SK-N-SH (cell line): ENCODE data around the gene PPP1R12A. TPM values are rescaled to one million over a fixed set of nuclear protein-coding genes. Genes with fewer than 3 reads are reported as not detected.

Experiments
- CTCF ChIA-PET: fragments of 300-600, 350-600 bp; formaldehyde crosslinking; extraction: SDS; loops from one replicate; lab custom pipeline; 2021; lab: Yijun Ruan, JAX
- POLR2A ChIA-PET: fragments of 350-600 bp; sonication (Branson Sonifier 250); formaldehyde crosslinking; extraction: SDS; loops from one replicate; lab custom pipeline; 2020; ENCODE audit warnings: antibody characterized with exemption, inconsistent platforms; lab: Yijun Ruan, JAX
- DNase-seq: peaks from one replicate; pipeline ENCODE4 v3.0.0; 2012
- H2AFZ ChIP-seq: fragments of 200-600 bp; sonication (generic); 2 replicates; pipeline ENCODE4 v1.8.1; 2016; ENCODE audit warnings: antibody characterized with exemption, mild to moderate bottlenecking, low read depth
- H3F3A ChIP-seq: fragments of 200-600 bp; sonication (generic); replicated peaks from 2 replicates; pipeline ENCODE3; 2016; ENCODE audit warnings: antibody characterized with exemption, mild to moderate bottlenecking; ENCODE audit not compliant: insufficient read depth
- H3K27ac ChIP-seq, 2 experiments: fragments of 200-500 bp in 1 of 2; fragments of 200-600 bp in 1 of 2; sonication (Bioruptor generic) in 1 of 2; sonication (generic), shearing (Covaris generic) in 1 of 2; 2 replicates each; pipeline versions ENCODE4 v1.5.1 to v1.6.1; 2014 to 2016; ENCODE audit warnings: low read depth in 2 of 2, inconsistent platforms in 1 of 2, low read length in 1 of 2, mild to moderate bottlenecking in 1 of 2, mixed read lengths in 1 of 2
- H3K27me3 ChIP-seq: fragments of 200-600 bp; sonication (generic), shearing (Covaris generic); 2 replicates; pipeline ENCODE4 v1.6.1; 2016; ENCODE audit warnings: mixed run types; ENCODE audit not compliant: insufficient read depth
- H3K36me3 ChIP-seq, 2 experiments: fragments of 200-500 bp in 1 of 2; fragments of 200-600 bp in 1 of 2; sonication (Bioruptor generic) in 1 of 2; sonication (generic) in 1 of 2; replicated peaks in 1 of 2; 2 replicates each; pipeline versions ENCODE3 to v1.5.1; 2014 to 2016; ENCODE audit warnings: low read length in 1 of 2, mild to moderate bottlenecking in 1 of 2; ENCODE audit not compliant: insufficient read depth in 2 of 2, control insufficient read depth in 1 of 2
- H3K4me1 ChIP-seq, 2 experiments: fragments of 200-500 bp in 1 of 2; fragments of 200-600 bp in 1 of 2; sonication (Bioruptor generic) in 1 of 2; sonication (generic), shearing (Covaris generic) in 1 of 2; 2 replicates each; pipeline versions ENCODE4 v1.5.1 to v1.6.1; 2014 to 2016; ENCODE audit warnings: low read depth in 1 of 2, low read length in 1 of 2, mixed run types in 1 of 2; ENCODE audit not compliant: insufficient read depth in 2 of 2, control insufficient read depth in 1 of 2
- H3K4me2 ChIP-seq: fragments of 200-600 bp; sonication (generic), shearing (Covaris generic); 2 replicates; pipeline ENCODE4 v1.6.1; 2017; ENCODE audit warnings: mixed run types
- H3K4me3 ChIP-seq, 2 experiments: fragments of 200-500 bp in 1 of 2; fragments of 200-600 bp in 1 of 2; sonication (Bioruptor generic) in 1 of 2; sonication (generic), shearing (Covaris generic) in 1 of 2; 2 replicates each; pipeline versions ENCODE4 v1.5.1 to v1.8.1; 2014 to 2016; ENCODE audit warnings: low read depth in 2 of 2, inconsistent platforms in 1 of 2, low read length in 1 of 2, mild to moderate bottlenecking in 1 of 2, mixed read lengths in 1 of 2, moderate library complexity in 1 of 2
- H3K79me2 ChIP-seq: fragments of 200-600 bp; sonication (generic); 2 replicates; pipeline ENCODE4 v1.8.1; 2017; ENCODE audit warnings: mild to moderate bottlenecking; ENCODE audit not compliant: insufficient read depth
- H3K9ac ChIP-seq: fragments of 200-600 bp; sonication (generic); 2 replicates; pipeline ENCODE4 v1.6.1; 2017; ENCODE audit warnings: mixed run types
- H3K9me2 ChIP-seq: fragments of 200-600 bp; sonication (generic); 2 replicates; pipeline ENCODE4 v1.6.1; 2017; ENCODE audit warnings: mixed run types
- H3K9me3 ChIP-seq: fragments of 200-600 bp; sonication (generic); 2 replicates; pipeline ENCODE4 v1.6.1; 2017; ENCODE audit warnings: mixed run types, mild to moderate bottlenecking, moderate library complexity
- H4K20me1 ChIP-seq: fragments of 200-600 bp; sonication (generic); 2 replicates; pipeline ENCODE4 v1.6.1; 2017; ENCODE audit warnings: mild to moderate bottlenecking, mixed run types; ENCODE audit not compliant: insufficient read depth
- CHD2 ChIP-seq: fragments of 150-350 bp; IDR thresholded peaks from 2 replicates; pipeline ENCODE4 v1.6.1; 2018; ENCODE audit warnings: low read length; ENCODE audit not compliant: partially characterized antibody
- FOSL2 ChIP-seq: IDR thresholded peaks from 2 replicates; pipeline ENCODE4 v1.4.0; 2012; ENCODE audit warnings: low read depth, mild to moderate bottlenecking, moderate library complexity, borderline replicate concordance
- FOXJ3 ChIP-seq: sonication (generic); formaldehyde crosslinking; IDR thresholded peaks from 2 replicates; pipeline ENCODE4 v1.5.1; 2020; ENCODE audit warnings: mild to moderate bottlenecking, missing genetic modification reagents
- FOXM1 ChIP-seq: IDR thresholded peaks from 2 replicates; pipeline ENCODE4 v1.4.0; 2012; ENCODE audit warnings: low read depth, mild to moderate bottlenecking
- MXI1 ChIP-seq: IDR thresholded peaks from 2 replicates; pipeline ENCODE4 v1.6.1; 2012; ENCODE audit warnings: mild to moderate bottlenecking, low read depth, low read length, improper control_type of control experiment
- RAD21 ChIP-seq: IDR thresholded peaks from 2 replicates; pipeline ENCODE4 v1.6.1; 2012; ENCODE audit warnings: mild to moderate bottlenecking, low read length
- RCOR1 ChIP-seq: fragments of 150-350 bp; IDR thresholded peaks from 2 replicates; pipeline ENCODE4 v1.6.1; 2017; ENCODE audit warnings: antibody characterized with exemption, low read length
- SIN3A ChIP-seq: IDR thresholded peaks from 2 replicates; pipeline ENCODE4 v1.6.1; 2012; ENCODE audit warnings: low read depth, mild to moderate bottlenecking, low read length, moderate library complexity, borderline replicate concordance
- SMC3 ChIP-seq: IDR thresholded peaks from 2 replicates; pipeline ENCODE4 v1.6.1; 2012; ENCODE audit warnings: low read depth, low read length, improper control_type of control experiment
- TCF12 ChIP-seq: IDR thresholded peaks from 2 replicates; pipeline ENCODE4 v1.4.0; 2012
- WGBS: methylation state at CpG from one replicate; pipeline ENCODE4 v1.1.6; 2017; ENCODE audit warnings: low lambda C conversion rate; 5-methylcytosine and 5-hydroxymethylcytosine counted together
- polyA plus RNA-seq, 3 experiments: library from polyadenylated mRNA; depleted of rRNA; stranded (reverse); fragments of >200 nt; gene quantifications; 2 replicates each; pipeline ENCODE4 v1.2.3, GENCODE V29; 2012
- TF ChIP-seq, protein P1 (sequence below): IDR thresholded peaks from 2 replicates; pipeline ENCODE4 v1.6.1; 2012; ENCODE audit warnings: mild to moderate bottlenecking, low read depth, low read length, moderate library complexity
- TF ChIP-seq, protein P2 (sequence below): IDR thresholded peaks from 2 replicates; pipeline ENCODE4 v1.4.0; 2012; ENCODE audit warnings: low read depth, borderline replicate concordance
- TF ChIP-seq, protein P3 (sequence below): fragments of 150-350 bp; IDR thresholded peaks from 2 replicates; pipeline ENCODE4 v1.6.1; 2016; ENCODE audit warnings: mild to moderate bottlenecking, low read depth, low read length
- TF ChIP-seq, protein P4 (sequence below): IDR thresholded peaks from 2 replicates; pipeline ENCODE4 v1.4.0; 2012; ENCODE audit warnings: low read depth
- TF ChIP-seq, protein P5 (sequence below): fragments of 150-350 bp; IDR thresholded peaks from 2 replicates; pipeline ENCODE4 v1.6.1; 2017; ENCODE audit warnings: antibody characterized with exemption, low read length, low read depth, borderline replicate concordance

PPP1R12A gene
- polyA plus RNA-seq, 1 of the 3 experiments (the other 2 are of a cell fraction) = 26.0 TPM

DNA sequence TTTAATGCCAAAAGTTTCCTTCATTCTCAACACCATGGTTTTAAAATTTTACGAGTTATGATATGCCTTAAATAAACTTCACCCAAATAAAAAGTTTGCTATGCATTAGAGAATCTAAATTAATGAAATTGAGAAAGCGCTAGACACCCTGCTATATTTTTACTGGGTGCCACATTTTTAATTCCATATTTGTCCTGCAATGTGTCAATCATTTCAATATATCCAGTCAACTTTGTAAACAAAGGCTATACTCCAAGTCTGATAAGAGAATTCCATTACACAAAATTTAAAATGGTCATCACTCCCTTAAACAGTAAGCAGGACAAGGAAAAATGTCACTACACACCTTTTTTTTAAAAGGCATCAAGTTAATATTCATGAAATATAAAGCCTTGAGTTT lies 1.9 kb downstream of the PPP1R12A start (continued):
- TF ChIP-seq, protein P1, sequence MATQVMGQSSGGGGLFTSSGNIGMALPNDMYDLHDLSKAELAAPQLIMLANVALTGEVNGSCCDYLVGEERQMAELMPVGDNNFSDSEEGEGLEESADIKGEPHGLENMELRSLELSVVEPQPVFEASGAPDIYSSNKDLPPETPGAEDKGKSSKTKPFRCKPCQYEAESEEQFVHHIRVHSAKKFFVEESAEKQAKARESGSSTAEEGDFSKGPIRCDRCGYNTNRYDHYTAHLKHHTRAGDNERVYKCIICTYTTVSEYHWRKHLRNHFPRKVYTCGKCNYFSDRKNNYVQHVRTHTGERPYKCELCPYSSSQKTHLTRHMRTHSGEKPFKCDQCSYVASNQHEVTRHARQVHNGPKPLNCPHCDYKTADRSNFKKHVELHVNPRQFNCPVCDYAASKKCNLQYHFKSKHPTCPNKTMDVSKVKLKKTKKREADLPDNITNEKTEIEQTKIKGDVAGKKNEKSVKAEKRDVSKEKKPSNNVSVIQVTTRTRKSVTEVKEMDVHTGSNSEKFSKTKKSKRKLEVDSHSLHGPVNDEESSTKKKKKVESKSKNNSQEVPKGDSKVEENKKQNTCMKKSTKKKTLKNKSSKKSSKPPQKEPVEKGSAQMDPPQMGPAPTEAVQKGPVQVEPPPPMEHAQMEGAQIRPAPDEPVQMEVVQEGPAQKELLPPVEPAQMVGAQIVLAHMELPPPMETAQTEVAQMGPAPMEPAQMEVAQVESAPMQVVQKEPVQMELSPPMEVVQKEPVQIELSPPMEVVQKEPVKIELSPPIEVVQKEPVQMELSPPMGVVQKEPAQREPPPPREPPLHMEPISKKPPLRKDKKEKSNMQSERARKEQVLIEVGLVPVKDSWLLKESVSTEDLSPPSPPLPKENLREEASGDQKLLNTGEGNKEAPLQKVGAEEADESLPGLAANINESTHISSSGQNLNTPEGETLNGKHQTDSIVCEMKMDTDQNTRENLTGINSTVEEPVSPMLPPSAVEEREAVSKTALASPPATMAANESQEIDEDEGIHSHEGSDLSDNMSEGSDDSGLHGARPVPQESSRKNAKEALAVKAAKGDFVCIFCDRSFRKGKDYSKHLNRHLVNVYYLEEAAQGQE = no peak
- TF ChIP-seq, protein P2, sequence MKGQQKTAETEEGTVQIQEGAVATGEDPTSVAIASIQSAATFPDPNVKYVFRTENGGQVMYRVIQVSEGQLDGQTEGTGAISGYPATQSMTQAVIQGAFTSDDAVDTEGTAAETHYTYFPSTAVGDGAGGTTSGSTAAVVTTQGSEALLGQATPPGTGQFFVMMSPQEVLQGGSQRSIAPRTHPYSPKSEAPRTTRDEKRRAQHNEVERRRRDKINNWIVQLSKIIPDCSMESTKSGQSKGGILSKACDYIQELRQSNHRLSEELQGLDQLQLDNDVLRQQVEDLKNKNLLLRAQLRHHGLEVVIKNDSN = no peak
- TF ChIP-seq, protein P3, sequence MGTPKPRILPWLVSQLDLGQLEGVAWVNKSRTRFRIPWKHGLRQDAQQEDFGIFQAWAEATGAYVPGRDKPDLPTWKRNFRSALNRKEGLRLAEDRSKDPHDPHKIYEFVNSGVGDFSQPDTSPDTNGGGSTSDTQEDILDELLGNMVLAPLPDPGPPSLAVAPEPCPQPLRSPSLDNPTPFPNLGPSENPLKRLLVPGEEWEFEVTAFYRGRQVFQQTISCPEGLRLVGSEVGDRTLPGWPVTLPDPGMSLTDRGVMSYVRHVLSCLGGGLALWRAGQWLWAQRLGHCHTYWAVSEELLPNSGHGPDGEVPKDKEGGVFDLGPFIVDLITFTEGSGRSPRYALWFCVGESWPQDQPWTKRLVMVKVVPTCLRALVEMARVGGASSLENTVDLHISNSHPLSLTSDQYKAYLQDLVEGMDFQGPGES = no peak
- TF ChIP-seq SMC3 = no peak
- no peak for TF ChIP-seq RAD21

DNA sequence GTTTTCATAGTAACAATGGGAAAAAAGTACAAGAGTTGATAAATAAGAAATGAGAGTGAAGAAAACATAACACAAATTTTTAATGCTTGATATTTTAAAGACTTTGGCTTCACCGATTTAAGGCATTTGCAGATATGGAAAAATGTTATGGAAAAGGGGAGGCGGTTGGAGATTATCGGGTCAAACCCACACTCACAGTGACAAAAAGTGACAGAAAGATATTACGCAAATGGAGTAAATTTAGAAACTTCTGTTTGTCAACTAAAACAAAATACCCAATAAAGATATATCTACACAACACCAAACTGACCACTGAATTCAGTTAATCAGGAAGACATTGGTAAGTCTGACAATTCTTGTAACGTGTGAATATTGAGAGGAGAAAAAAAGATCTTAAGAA lies 2.5 kb downstream of the PPP1R12A start:
- peak overlapping the region; percentile 80 for H3K4me2 ChIP-seq
- H3K79me2 ChIP-seq = peaks cover 95% of the 10 kb centered on the region
- H3K4me3 ChIP-seq = peak overlapping the region; percentile 79 to 98; a peak in 3 of 4 replicates
- peak overlapping the region; percentile 87; the same call in 1 of the 2 replicates for H3K9ac ChIP-seq
- H3F3A ChIP-seq = peaks cover 7% of the 10 kb centered on the region
- H4K20me1 ChIP-seq = peaks cover 56% of the 10 kb centered on the region
- peak overlapping the region in 1 of 2 experiments; percentile 95; a peak in 1 of 4 replicates for H3K27ac ChIP-seq
- TF ChIP-seq, protein P4, sequence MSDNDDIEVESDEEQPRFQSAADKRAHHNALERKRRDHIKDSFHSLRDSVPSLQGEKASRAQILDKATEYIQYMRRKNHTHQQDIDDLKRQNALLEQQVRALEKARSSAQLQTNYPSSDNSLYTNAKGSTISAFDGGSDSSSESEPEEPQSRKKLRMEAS = no peak
- no peak for TF ChIP-seq TCF12
- no peak for TF ChIP-seq CHD2
- TF ChIP-seq RCOR1 = no peak
- TF ChIP-seq RAD21 = no peak
- no peak for TF ChIP-seq SIN3A
- TF ChIP-seq FOXM1 = no peak
- TF ChIP-seq, protein P5, sequence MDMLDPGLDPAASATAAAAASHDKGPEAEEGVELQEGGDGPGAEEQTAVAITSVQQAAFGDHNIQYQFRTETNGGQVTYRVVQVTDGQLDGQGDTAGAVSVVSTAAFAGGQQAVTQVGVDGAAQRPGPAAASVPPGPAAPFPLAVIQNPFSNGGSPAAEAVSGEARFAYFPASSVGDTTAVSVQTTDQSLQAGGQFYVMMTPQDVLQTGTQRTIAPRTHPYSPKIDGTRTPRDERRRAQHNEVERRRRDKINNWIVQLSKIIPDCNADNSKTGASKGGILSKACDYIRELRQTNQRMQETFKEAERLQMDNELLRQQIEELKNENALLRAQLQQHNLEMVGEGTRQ = no peak
- TF ChIP-seq MXI1 = no peak
- no peak for TF ChIP-seq FOSL2
- TF ChIP-seq FOXJ3 (CRISPR knock-in tag) = no peak
- H3K4me1 ChIP-seq = peaks cover 0 to 11% of the 10 kb centered on the region in 2 experiments; a peak in 3 of 4 replicates
- DNase-seq = no peak
- no peaks in the 10 kb centered on the region for H3K9me3 ChIP-seq
- no peaks in the 10 kb centered on the region for H3K27me3 ChIP-seq
- no peak overlapping the region for H2AFZ ChIP-seq
- H3K36me3 ChIP-seq = peaks cover 0 to 6% of the 10 kb centered on the region in 2 experiments
- POLR2A ChIA-PET = no interaction called here
- no peaks in the 10 kb centered on the region for H3K9me2 ChIP-seq
- WGBS = 89% methylated on average over 5 of the region's 5 CpGs
- CTCF ChIA-PET = no interaction called here
